D721Med (cell line): ENCODE data around the gene KRT14.

Experiments
- DNase-seq: peaks from one replicate; pipeline ENCODE4 v3.0.0; 2011; ENCODE audit warnings: low spot score; ENCODE audit not compliant: insufficient read length
- FAIRE-seq: peaks from 2 replicates; lab custom pipeline; 2011; peaks lifted over from hg19 to GRCh38; lab: Jason Lieb, UNC
- CTCF ChIP-seq: IDR thresholded peaks from 2 replicates; pipeline ENCODE4 v1.5.1; 2012; ENCODE audit warnings: mild to moderate bottlenecking, control low read depth; ENCODE audit not compliant: insufficient read depth; ENCODE audit errors: missing control alignments

The KRT14 gene

GRCh38 chr17:41565338-41565737, 21.4 kb downstream of the KRT14 start:
- no peak for TF ChIP-seq CTCF
- DNase-seq (no peak), FAIRE-seq (no peak)

GRCh38 chr17:41563607-41564170, 23.0 kb downstream of the KRT14 start:
- FAIRE-seq (no peak), DNase-seq (no peak)
- TF ChIP-seq CTCF = no peak

- TF ChIP-seq CTCF = no peak
- no peak for FAIRE-seq
Observed at GRCh38 chr17:41561554-41561953, 25.1 kb downstream of the KRT14 start.

GRCh38 chr17:41559548-41559947, 27.1 kb downstream of the KRT14 start:
- DNase-seq = no peak
- TF ChIP-seq CTCF = no peak
- FAIRE-seq = no peak

More at GRCh38 chr17:41561554-41561953, 25.1 kb downstream of the KRT14 start:
- DNase-seq = no peak

GRCh38 chr17:41556931-41557330, 29.8 kb downstream of the KRT14 start:
- no peak for DNase-seq
- no peak for TF ChIP-seq CTCF
- FAIRE-seq = no peak

- TF ChIP-seq CTCF = no peak
- no peak for FAIRE-seq
- DNase-seq = no peak
Observed at GRCh38 chr17:41556306-41556705, 30.4 kb downstream of the KRT14 start.

- FAIRE-seq = no peak
- TF ChIP-seq CTCF = no peak
- DNase-seq = no peak
Observed at GRCh38 chr17:41555105-41555887, 31.4 kb downstream of the KRT14 start.
